ENCODE data around the gene POLD3. TPM values are rescaled to one million over a fixed set of nuclear protein-coding genes. Genes with fewer than 3 reads are reported as not detected.

Gene POLD3, protein sequence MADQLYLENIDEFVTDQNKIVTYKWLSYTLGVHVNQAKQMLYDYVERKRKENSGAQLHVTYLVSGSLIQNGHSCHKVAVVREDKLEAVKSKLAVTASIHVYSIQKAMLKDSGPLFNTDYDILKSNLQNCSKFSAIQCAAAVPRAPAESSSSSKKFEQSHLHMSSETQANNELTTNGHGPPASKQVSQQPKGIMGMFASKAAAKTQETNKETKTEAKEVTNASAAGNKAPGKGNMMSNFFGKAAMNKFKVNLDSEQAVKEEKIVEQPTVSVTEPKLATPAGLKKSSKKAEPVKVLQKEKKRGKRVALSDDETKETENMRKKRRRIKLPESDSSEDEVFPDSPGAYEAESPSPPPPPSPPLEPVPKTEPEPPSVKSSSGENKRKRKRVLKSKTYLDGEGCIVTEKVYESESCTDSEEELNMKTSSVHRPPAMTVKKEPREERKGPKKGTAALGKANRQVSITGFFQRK
- 23.8 and 36.3 TPM in 2 replicates for total RNA-seq (2014; rRNA removed; shearing (Covaris generic))

DNA sequence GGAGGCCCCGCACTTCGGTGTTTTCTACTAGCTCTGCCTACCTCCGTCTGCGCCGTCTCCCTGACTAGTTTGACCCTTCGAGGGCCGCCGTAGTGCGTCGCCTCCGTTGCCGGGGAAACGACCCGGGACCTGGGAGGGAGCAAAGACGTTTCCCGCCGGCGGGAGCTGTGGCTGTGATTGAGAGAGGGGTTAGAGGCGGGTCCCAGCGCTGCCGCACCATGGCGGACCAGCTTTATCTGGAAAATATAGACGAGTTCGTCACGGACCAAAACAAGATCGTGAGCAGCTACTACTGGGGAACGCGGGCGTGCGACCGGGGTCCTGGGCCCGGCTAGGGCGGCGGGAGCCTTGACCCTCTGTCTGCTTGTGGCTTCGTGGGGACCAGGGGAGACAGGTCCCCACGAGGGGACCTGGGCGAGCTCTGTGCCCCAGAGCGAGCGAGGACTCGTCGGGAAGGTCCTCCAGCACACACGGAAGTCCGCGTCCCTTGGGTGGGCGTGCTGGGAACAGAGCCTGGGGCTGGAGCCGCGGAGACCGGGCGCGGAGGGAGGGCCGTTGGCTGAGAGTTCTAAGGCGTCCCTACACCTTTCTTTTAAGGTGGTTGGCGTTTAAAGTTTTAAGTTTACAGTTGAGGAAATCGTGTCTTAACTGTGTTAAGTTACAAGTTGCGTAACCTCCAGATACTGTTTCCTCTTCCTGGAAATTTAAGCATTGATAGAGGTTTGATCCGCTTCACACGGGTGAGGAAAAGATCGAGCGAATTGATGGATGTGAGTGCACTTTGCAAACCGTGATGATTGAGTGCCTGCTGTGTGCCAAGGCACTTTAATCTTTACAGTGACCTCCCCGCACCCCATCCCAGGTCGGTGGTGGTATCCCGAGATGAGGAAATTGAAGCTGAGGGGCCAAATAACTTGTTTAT lies at the start of gene POLD3:
TSS of gene POLD3 (plus strand) at position 142 of the 922 bp plus-strand sequence. CDS start at position 219, 77 bp downstream.

Small RNA genes within 50 kb of the gene (small RNA-seq; reads per million reads assigned to genes)
- gene RANP3, result not detected
- not detected for gene RN7SKP297

Other genes starting within 250 kb of the POLD3 start
- gene PGM2L1, start 194.1 kb upstream of the POLD3 start, total RNA-seq (2014; rRNA removed; shearing (Covaris generic)), result 0.19 and 0.49 TPM in 2 replicates
- 0.04 and 0.08 TPM in 2 replicates for gene KCNE3, start 125.0 kb upstream of the POLD3 start, total RNA-seq (2014; rRNA removed; shearing (Covaris generic))
- 6.6 and 7.7 TPM in 2 replicates for gene LIPT2, start 98.9 kb upstream of the POLD3 start, total RNA-seq (2014; rRNA removed; shearing (Covaris generic))
- gene CHRDL2, start 138.8 kb downstream of the POLD3 start, total RNA-seq (2014; rRNA removed; shearing (Covaris generic)), result not detected in 2 replicates
- 16.5 and 22.9 TPM in 2 replicates for gene RNF169, start 156.3 kb downstream of the POLD3 start, total RNA-seq (2014; rRNA removed; shearing (Covaris generic))